Measurements from ENCODE around the gene SYNPO2. TPM values are rescaled to one million over a fixed set of nuclear protein-coding genes. Genes with fewer than 3 reads are reported as not detected.
"Not testable (repeated sequence)": the region's sequence is repeated elsewhere in the genome, so short reads cannot be mapped to it uniquely, and the experiment has no call there.

The SYNPO2 gene
- total RNA-seq, 1 donor from 2014 or later, result 2.3 TPM

DNA sequence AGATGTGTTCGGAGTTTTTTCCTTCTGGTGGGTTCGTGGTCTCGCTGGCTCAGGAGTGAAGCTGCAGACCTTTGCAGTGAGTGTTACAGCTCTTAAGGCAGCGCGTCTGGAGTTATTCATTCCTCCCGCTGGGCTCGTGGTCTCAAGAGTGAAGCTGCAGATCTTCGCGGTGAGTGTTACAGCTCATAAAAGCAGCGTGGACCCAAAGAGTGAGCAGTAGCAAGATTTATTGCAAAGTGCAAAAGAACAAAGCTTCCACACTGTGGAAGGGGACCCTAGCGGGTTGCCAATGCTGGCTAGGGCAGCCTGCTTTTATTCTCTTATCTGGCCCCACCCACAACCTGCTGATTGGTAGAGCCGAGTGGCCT is 87.5 kb downstream of the SYNPO2 start:
- DNase-seq, result not testable (repeated sequence)

GRCh38 chr4:118977100-118977499 is 88.4 kb downstream of the SYNPO2 start:
- DNase-seq, result not testable (repeated sequence)

- DNase-seq, result no peak
Measured at GRCh38 chr4:118979712-118980111, 91.1 kb downstream of the SYNPO2 start.

DNA sequence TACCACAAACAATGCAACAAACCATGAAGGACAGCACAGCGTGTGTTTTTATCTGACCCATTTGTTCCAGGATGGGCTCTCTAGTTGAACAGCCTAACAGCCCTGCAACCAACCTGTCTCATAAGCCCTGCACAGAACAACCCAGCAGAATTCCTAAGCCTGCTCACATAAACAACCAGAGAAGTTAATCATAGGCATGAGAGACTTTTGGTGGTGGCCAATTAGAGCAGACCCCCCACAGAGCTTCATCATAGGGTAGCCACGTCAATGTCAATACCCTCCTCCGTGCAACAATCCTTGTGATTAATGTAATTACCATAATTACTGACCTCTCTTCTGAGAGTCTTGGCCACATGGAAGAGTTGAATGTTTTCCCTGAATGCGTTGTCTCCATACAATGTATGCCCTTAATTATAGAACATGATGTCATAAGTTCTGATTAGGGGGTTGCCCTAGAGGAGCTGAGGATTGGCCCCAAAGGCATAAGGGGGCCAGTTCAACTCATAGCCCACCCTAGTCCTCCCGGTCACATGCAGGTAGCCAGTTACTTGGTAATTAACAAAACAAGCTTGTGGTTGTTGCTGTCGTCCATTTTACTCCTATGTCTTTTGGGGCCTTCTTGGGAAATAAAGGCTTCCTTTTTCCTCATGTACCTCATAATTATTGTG is 92.7 kb downstream of the SYNPO2 start:
- no peak for DNase-seq

- peak; percentile 43 for DNase-seq
Measured at GRCh38 chr4:118981839-118982381, 93.3 kb downstream of the SYNPO2 start.

- no peak for DNase-seq
Measured at GRCh38 chr4:118983293-118983692, 94.6 kb downstream of the SYNPO2 start.

- DNase-seq, result no peak
Measured at GRCh38 chr4:118983831-118984230, 95.2 kb downstream of the SYNPO2 start.

DNA sequence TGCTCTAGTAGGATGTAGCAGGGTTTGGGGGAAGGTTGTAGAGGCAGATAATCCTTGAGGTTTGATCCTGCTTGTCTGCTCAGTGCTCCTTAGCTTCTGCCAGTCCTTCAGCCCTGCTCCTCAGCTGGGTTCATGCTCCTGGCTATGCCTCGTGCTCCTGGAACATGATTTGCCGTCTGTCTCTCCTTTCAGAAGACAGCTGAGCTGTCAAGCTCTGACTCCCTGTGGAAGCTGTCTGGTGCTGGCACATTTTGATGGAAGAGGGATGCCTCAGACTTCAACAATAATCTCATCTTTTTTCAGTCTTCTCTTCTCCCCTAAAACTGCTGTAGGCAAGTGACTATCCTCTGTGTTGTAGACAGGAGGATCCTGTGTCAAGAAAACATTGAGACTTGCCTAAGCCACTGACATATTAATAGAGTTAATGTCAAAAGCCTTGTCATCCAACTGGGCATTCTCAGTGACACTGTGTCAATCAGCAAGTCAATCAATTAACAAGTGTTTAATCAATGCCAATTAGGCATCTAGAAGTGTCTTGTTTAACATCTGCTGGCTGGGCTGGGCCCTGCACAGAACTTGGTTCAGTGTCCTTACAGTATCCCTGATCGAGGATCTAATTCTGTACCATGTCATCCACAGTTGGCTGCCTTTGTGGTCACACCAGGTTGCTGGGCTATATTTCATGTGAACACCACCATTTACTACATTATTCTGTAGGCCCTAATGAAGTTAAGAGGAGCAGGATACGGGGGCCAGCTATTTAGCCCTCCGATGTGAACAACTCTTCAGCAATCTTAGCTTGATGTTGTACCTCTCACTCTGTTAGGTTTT is 96.7 kb downstream of the SYNPO2 start:
- no peak for DNase-seq

- DNase-seq, result no peak
Measured at GRCh38 chr4:118987959-118988634, 99.4 kb downstream of the SYNPO2 start.

- DNase-seq, result no peak
Measured at GRCh38 chr4:118988635-118988972, 100.0 kb downstream of the SYNPO2 start.

DNA sequence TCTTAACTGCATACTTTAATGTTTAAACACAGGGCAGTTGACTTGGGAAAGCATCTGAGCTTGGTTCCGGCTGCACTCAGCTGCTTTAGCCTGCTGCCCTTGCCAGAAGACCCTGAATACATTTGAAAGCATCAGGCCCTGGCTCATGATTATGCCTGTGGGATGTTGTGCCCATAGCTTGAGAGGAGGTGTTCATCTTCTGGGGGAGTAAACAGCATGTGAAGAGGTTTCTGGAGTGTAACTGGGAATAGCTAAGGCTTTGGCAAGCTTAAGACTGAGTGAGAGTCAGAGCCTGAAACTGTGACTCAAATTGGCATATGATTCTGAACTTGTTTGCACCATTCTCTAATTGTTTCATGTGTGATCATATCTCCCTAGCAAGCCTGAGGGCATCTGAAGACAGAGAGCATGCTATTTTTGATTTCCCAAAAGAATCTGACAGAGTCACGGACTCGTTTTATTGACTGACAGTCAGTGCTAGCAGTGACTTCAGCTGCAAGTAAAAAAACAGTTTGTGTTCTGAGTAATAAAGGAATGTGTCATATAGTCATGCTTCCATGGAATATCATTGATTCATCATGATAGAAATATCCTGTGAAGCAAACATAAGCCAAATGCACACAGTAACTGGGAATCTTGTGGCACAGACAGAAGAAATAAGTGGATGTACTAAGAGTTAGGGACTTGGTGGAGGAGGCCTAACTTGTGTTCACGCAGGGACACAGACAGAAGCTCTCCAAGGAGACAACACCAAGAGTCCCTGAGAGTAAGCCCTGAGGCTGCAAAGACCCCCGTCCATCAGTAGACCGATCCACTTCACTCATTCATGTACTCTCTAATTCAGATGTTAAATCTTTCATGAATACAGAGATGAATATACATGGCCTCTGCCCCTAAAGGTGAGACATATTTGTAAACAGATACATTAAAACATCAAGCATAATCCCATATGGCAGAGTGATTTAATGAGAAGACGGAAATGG is 100.7 kb downstream of the SYNPO2 start:
- DNase-seq, result no peak

DNA sequence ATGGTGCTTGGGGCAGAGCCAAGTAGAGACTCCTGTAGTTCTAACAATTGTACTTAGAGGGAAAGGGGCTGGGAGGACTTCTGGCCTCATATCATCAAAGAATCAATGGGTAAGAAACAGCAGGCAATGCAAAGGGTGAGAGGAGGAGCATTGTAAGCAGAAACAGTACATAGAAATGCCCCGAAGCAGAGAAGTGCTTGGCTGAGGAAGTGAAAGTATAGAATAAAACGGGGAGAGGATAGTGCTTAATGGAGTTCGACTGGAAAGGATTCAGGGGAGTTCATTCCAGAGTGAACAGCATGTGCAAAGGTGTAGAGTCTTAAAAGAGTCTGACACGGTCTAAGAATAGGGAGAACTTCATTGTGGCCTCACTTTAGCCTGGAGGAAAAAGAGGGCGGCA is 103.0 kb downstream of the SYNPO2 start:
- DNase-seq, result no peak

DNA sequence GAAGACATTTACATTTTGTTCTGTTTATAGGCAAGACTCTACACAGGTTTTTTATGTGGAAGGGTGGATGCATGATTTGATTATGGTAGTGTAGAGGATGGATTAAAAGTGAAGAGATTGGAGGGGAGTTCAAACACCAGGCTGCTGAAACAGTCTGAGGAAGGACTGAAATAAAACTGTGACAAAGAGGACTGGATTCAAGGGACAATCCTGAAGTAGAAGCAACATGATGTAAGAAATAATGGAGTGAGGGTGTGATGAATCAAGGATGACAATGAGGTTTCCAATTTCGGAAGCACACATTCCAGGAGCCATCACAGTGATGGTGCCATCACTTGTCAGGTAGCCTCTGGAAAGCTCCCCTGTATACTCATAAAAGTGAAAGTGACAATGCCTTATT is 103.5 kb downstream of the SYNPO2 start:
- no peak for DNase-seq

DNA sequence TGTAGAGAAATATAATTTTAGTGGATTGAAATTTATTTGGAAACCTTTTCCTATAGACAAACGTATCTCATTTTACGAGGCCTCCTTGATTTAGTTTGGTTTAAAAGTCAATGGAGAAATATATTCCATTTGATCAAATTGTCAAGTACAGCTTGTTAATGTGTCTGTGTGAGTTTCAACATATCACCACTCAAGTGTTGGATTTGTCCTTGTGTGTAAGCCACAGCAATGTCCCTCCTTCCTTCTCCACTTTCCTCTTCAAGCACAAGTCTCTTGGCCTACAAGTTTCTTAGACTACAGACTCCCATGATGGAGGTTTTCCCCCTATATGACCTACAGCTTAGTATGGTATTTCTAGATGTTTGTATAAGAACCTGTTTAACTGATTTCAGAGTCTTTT is 104.7 kb downstream of the SYNPO2 start:
- DNase-seq, result no peak

- no peak for DNase-seq
Measured at GRCh38 chr4:118994030-118994429, 105.4 kb downstream of the SYNPO2 start.

DNA sequence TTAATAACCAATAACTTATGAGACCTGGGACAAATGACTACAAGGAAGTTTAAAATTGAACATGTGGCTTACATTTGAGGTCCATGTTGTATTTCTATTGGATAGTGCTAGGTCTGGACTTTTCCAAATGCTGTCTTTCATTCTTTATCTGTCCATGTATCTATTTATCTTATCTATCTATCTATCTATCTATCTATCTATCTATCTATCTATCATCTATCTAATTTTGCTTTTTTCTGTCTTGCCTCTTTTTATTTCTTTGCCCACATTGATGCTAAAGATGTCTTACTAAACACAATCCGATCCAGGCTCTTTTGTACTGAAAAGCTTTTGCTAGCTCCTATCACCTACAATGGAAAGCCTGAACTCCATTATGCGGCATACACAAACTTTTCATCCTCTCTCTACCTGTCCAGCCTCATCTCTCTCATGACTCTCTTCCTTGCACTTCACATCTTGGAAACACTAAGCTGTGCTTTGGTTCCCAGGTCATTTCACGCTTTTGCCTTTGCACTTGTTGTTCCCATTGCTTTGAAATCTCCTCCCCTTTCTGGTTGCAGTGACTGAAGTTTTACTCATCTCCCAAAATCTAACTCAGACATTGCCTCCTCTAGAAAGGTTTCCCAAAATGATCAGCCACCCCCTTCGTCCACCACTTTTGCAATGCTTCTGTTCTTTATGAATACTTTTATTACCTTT is 107.2 kb downstream of the SYNPO2 start:
- DNase-seq, result no peak

- no peak for DNase-seq
Measured at GRCh38 chr4:118997601-118998000, 108.9 kb downstream of the SYNPO2 start.

- DNase-seq, result no peak
Measured at GRCh38 chr4:118999919-119000318, 111.3 kb downstream of the SYNPO2 start.

GRCh38 chr4:119000400-119000799 is 111.7 kb downstream of the SYNPO2 start:
- DNase-seq, result no peak

DNA sequence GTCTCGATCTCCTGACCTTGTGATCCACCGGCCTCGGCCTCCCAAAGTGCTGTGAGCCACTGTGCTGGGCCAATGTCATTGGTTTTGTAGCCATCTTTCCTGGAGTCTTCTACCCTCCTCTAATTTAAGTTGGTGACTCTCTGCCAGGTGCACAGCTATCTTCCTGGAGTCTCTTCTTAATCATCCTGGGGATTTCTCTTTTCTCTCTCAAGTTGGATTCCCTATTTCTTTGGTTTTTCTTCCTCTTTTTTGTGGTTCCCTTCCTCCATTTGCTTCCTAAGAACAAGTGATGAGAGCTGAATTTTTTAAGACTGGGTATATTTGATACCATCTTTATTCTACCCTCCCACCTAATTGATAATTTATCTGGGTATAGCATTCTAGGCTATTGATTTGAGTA is 113.8 kb downstream of the SYNPO2 start:
- DNase-seq, result no peak

DNA sequence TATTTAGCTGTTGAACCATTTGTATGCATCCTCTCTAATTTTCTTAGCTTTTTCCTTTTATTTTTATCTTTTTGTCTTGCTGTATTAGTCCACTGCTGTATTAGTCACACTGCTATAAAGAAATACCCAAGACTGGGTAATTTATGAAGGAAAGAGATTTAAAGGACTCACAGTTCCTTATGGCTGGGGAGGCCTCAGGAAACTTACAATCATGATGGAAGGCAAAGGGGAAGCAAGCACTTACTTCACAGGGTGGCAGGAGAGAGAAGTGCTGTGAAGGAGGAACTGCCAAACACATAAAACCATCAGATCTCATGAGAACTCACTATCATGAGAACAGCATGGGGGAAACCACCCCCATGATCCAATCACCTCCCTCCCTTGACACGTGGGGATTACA is 114.3 kb downstream of the SYNPO2 start:
- not testable (repeated sequence) for DNase-seq

All from occipital lobe (tissue), 2 donors.